HPDE6-E6E7 (cell line): ENCODE data around the gene PRSS57.
A peak's percentile ranks its signal among the peaks of the same experiment; 100 is the strongest.

Source experiments
- DNase-seq: peaks from one replicate; pipeline ENCODE4 v3.0.0; 2011; ENCODE audit warnings: missing footprints; ENCODE audit errors: extremely low spot score

PRSS57 gene

GRCh38 chr19:694481-695351 is 536 bp downstream of the PRSS57 start:
- DNase-seq, result no peak

- DNase-seq, result no peak
Observed at GRCh38 chr19:690203-690602, 5.0 kb downstream of the PRSS57 start.

- DNase-seq, result no peak
Observed at GRCh38 chr19:688992-689391, 6.3 kb downstream of the PRSS57 start.

- no peak for DNase-seq
Observed at GRCh38 chr19:688214-688613, 7.0 kb downstream of the PRSS57 start.

- DNase-seq, result no peak
Observed at GRCh38 chr19:687569-688166, 7.6 kb downstream of the PRSS57 start.

GRCh38 chr19:686589-687297 is 8.5 kb downstream of the PRSS57 start:
- no peak for DNase-seq

GRCh38 chr19:685454-685931 is 9.8 kb downstream of the PRSS57 start:
- DNase-seq, result no peak

GRCh38 chr19:682678-683320 is 12.5 kb downstream of the PRSS57 start:
- DNase-seq, result no peak

- peak; percentile 54 for DNase-seq
Observed at GRCh38 chr19:681029-682019, 13.9 kb downstream of the PRSS57 start.

GRCh38 chr19:680287-681028 is 14.8 kb downstream of the PRSS57 start:
- DNase-seq, result peak; percentile 91

GRCh38 chr19:679418-680286 is 15.6 kb downstream of the PRSS57 start:
- DNase-seq, result peak; percentile 47

DNA sequence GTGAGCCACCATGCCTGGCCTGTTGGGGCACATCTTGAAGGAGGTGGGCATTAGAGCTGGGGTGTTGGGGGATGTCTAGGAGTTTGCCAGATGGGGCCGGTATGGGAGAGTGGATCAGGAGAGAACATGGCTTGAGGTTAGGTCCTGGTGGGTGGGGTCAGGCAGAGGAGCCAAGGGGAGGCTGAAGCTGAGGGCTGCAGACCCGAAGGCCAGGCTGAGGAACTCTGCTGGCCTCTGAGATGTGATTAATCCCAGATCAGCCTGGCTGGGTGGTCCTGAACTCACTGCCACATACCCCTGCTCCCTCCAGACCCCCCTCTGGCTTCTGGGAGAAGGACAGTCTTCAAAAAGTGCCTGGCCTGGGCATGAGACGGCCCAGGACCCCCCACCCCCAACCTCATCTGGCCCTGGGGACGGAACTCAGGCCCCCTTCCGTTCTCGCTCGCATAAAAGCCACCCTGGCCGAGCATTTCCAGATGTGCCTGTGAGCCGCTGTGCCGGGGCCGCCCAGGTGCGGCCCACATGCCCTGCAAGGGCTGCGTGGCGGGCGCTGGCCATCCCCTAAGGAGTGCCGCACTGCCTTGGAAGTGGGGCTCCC is 16.4 kb downstream of the PRSS57 start:
- DNase-seq, result no peak

GRCh38 chr19:677601-678436 is 17.4 kb downstream of the PRSS57 start:
- DNase-seq, result no peak

- peak; percentile 76 for DNase-seq
Observed at GRCh38 chr19:677201-677600, 18.1 kb downstream of the PRSS57 start.

DNA sequence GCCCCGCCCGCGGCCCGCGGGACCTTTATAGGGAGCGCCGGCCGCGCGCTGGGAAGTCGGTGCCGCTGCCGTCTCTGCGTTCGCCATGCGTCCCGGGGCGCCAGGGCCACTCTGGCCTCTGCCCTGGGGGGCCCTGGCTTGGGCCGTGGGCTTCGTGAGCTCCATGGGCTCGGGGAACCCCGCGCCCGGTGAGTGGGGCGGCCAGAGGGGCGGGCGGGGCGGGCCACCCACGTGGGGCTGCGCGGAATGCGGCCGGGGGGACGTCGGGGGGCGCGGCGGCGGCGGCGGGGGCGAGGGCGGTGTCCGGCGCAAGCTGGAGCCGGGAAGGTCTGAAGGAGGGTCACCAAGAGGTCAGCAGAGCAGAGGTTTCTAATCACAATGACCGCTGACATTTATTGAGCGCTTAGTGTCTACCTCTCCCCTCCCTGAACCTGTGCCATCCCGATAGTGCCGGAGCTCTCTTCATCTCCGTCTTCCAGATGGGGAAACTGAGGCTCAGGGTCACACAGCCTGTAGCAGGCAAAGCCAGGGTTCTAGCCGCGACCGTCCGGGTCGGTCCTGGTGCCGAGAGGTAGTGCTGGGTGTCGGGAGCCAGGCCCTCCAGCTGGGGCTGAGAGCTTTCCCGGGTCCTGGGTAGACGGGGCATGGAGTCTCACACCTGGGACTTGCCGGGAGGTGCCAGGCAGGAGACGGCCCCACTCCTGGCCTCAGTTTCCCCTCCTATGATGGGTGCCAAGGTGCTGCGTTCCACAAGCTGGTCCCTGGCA is 18.7 kb downstream of the PRSS57 start, which contains the start of gene FSTL3:
TSS of gene FSTL3 (plus strand) at position 54 of the 767 bp plus-strand sequence. CDS start at position 86, 32 bp downstream.
- no peak for DNase-seq

DNA sequence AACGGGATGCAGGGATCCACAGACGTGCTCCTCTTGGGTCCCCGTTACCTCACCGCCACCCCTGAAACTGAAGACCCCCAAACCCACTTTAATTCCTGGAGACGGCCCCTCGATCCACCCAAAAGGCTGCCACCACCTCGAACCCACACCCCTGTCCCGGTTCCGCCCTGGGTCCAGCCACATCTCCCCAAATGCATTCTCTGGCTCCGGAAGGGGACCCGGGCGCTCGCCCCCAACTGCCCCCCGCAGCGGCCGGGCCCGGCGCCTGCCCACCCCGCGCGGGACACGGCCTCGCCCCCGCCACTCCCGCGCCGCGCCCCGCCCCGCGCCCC is 19.3 kb downstream of the PRSS57 start:
- DNase-seq, result no peak
